Keratinocyte (primary cell): ENCODE data around the gene CCDC148. TPM values are rescaled to one million over a fixed set of nuclear protein-coding genes. Genes with fewer than 3 reads are reported as not detected.
"Not testable (repeated sequence)": the region's sequence is repeated elsewhere in the genome, so short reads cannot be mapped to it uniquely, and the experiment has no call there.

Experiments
- DNase-seq: peaks from one replicate; pipeline ENCODE4 v3.0.0-alpha.2; 2011; ENCODE audit warnings: low read depth, missing footprints, low spot score
- FAIRE-seq: peaks from 2 replicates; lab custom pipeline; 2011; peaks lifted over from hg19 to GRCh38; lab: Jason Lieb, UNC
- H2AFZ ChIP-seq: 2 replicates; pipeline ENCODE4 v1.6.0; 2012; ENCODE audit warnings: low read length, control low read depth, inconsistent platforms; ENCODE audit not compliant: control insufficient read depth
- H3K27ac ChIP-seq: 2 replicates; pipeline ENCODE4 v1.5.1; 2011; ENCODE audit warnings: low read length; ENCODE audit not compliant: control insufficient read depth, insufficient read depth
- H3K27me3 ChIP-seq: 3 replicates; pipeline ENCODE4 v1.6.0; 2011; ENCODE audit warnings: low read length; ENCODE audit not compliant: control insufficient read depth, insufficient read depth; ENCODE audit errors: extremely low read depth
- H3K36me3 ChIP-seq, 2 experiments: 2 replicates in 1 of 2; 3 replicates in 1 of 2; pipeline ENCODE4 v1.5.1; 2011; ENCODE audit warnings: low read length in 2 of 2, mild to moderate bottlenecking in 1 of 2; ENCODE audit not compliant: control insufficient read depth in 2 of 2, insufficient read depth in 2 of 2; ENCODE audit errors: extremely low read depth in 1 of 2
- H3K4me1 ChIP-seq: 3 replicates; pipeline ENCODE4 v1.5.1; 2011; ENCODE audit warnings: low read length; ENCODE audit not compliant: control insufficient read depth, insufficient read depth; ENCODE audit errors: extremely low read depth
- H3K4me2 ChIP-seq: 3 replicates; pipeline ENCODE4 v1.6.0; 2011; ENCODE audit warnings: low read depth, low read length; ENCODE audit not compliant: control insufficient read depth, insufficient read depth; ENCODE audit errors: extremely low read depth
- H3K4me3 ChIP-seq, 3 experiments: fragments of 200-600 bp in 1 of 3; sonication (generic) in 1 of 3; 2 replicates in 2 of 3; 3 replicates in 1 of 3; pipeline ENCODE4 v1.5.1; 2011 to 2016; ENCODE audit warnings: low read length in 3 of 3, mild to moderate bottlenecking in 3 of 3, control low read depth in 2 of 3, inconsistent platforms in 1 of 3, low read depth in 1 of 3, mixed read lengths in 1 of 3, mixed run types in 1 of 3, moderate library complexity in 1 of 3; ENCODE audit not compliant: control insufficient read depth in 2 of 3, insufficient read depth in 2 of 3; ENCODE audit errors: extremely low read depth in 1 of 3
- H3K79me2 ChIP-seq: 2 replicates; pipeline ENCODE4 v1.6.0; 2012; ENCODE audit warnings: low read length; ENCODE audit not compliant: control insufficient read depth, insufficient read depth
- H3K9ac ChIP-seq: 3 replicates; pipeline ENCODE4 v1.6.0; 2011; ENCODE audit warnings: low read length; ENCODE audit not compliant: control insufficient read depth, insufficient read depth; ENCODE audit errors: extremely low read depth
- H3K9me1 ChIP-seq: 3 replicates; pipeline ENCODE4 v1.6.0; 2011; ENCODE audit warnings: low read length; ENCODE audit not compliant: control insufficient read depth, insufficient read depth; ENCODE audit errors: extremely low read depth
- H3K9me3 ChIP-seq: 2 replicates; pipeline ENCODE4 v1.5.1; 2012; ENCODE audit warnings: low read depth, low read length; ENCODE audit not compliant: control insufficient read depth
- H4K20me1 ChIP-seq: 3 replicates; pipeline ENCODE4 v1.6.0; 2011; ENCODE audit warnings: low read length; ENCODE audit not compliant: control insufficient read depth, insufficient read depth; ENCODE audit errors: extremely low read depth
- CTCF ChIP-seq, 3 experiments: IDR thresholded peaks in 1 of 3; conservative IDR thresholded peaks in 1 of 3; optimal IDR thresholded peaks in 1 of 3; 2 replicates in 2 of 3; 3 replicates in 1 of 3; pipeline versions ENCODE3 to v1.5.1; 2011; ENCODE audit warnings: low read length in 3 of 3, mild to moderate bottlenecking in 3 of 3, moderate library complexity in 2 of 3, control low read depth in 1 of 3, inconsistent platforms in 1 of 3; ENCODE audit not compliant: insufficient read depth in 2 of 3; ENCODE audit errors: extremely low read depth in 1 of 3
- EZH2 ChIP-seq: IDR thresholded peaks from one replicate; pipeline ENCODE4 v1.6.1; 2012; ENCODE audit warnings: inconsistent platforms, mild to moderate bottlenecking, low read length, moderate library complexity
- dilution Hi-C: fragments of 300-500 bp; cut with MboI; formaldehyde crosslinking; loops from one replicate; pipeline ENCODE4 v1.7.0; 2020; ENCODE audit warnings: low sequenced_read_pairs; ENCODE audit not compliant: extremely low pct_ligation_motif_present
- polyA plus RNA-seq, 5 experiments: library from polyadenylated mRNA; depleted of rRNA in 3 of 5; stranded (reverse) in 3 of 5; stranded (forward) in 1 of 5; unstranded in 1 of 5; fragments of >200 nt; gene quantifications; 1 replicate in 1 of 5; 2 replicates in 3 of 5; 3 replicates in 1 of 5; pipeline versions ENCODE4 v1.2.1 to v1.2.3, GENCODE V29; 2011 to 2012; ENCODE audit warnings: missing spikeins in 2 of 5, low read depth in 1 of 5, low replicate concordance in 1 of 5

Gene CCDC148
- polyA plus RNA-seq, 1 donor (not counting 4 experiments of a cell fraction or from before 2014, with no cell fraction given) = 0.39 TPM

GRCh38 chr2:158443606-158444005, 12.9 kb downstream of the CCDC148 start:
- no peaks in the 10 kb centered on the region for H3K79me2 ChIP-seq
- no peaks in the 10 kb centered on the region for H4K20me1 ChIP-seq
- H3K27me3 ChIP-seq = no peaks in the 10 kb centered on the region
- no peaks in the 10 kb centered on the region for H3K4me1 ChIP-seq
- H3K36me3 ChIP-seq = no peaks in the 10 kb centered on the region
- no peak overlapping the region for H3K4me3 ChIP-seq
- no peak overlapping the region for H3K9ac ChIP-seq
- FAIRE-seq (no peak), DNase-seq (no peak)
- H3K9me1 ChIP-seq = no peaks in the 10 kb centered on the region
- H3K9me3 ChIP-seq = no peaks in the 10 kb centered on the region
- TF ChIP-seq CTCF (optimal IDR thresholded peaks at IDR 0.05 in 1 of 3, IDR thresholded peaks at IDR 0.05 in 1 of 3, conservative IDR thresholded peaks at IDR 0.05 in 1 of 3; ENCODE audit: extremely low read depth in 1 of 3, insufficient read depth in 2 of 3, low read length in 3 of 3) (no peak), EZH2 (no peak)
- dilution Hi-C loops = no loop called here
- no peak overlapping the region for H2AFZ ChIP-seq
- H3K27ac ChIP-seq = no peak overlapping the region
- H3K4me2 ChIP-seq = no peak overlapping the region

GRCh38 chr2:158439062-158439461, 17.5 kb downstream of the CCDC148 start:
- H3K4me3 ChIP-seq, H3K27ac ChIP-seq, dilution Hi-C loops, H3K9me3 ChIP-seq, H3K9ac ChIP-seq, H3K4me1 ChIP-seq, H3K79me2 ChIP-seq, H2AFZ ChIP-seq, H3K27me3 ChIP-seq, H3K36me3 ChIP-seq, DNase-seq, H3K4me2 ChIP-seq, H4K20me1 ChIP-seq, H3K9me1 ChIP-seq, FAIRE-seq: not testable (repeated sequence)

GRCh38 chr2:158433716-158434115, 22.8 kb downstream of the CCDC148 start:
- not testable (repeated sequence) for FAIRE-seq

More at GRCh38 chr2:158433716-158434115, 22.8 kb downstream of the CCDC148 start:
- dilution Hi-C loops, H3K4me2 ChIP-seq, DNase-seq, H3K4me1 ChIP-seq, H3K9ac ChIP-seq, H3K4me3 ChIP-seq, H4K20me1 ChIP-seq, H2AFZ ChIP-seq, H3K9me3 ChIP-seq, H3K27ac ChIP-seq, H3K36me3 ChIP-seq, H3K9me1 ChIP-seq, H3K27me3 ChIP-seq, H3K79me2 ChIP-seq: not testable (repeated sequence)
